ENCODE results near the gene PAPPA.

PAPPA gene, protein sequence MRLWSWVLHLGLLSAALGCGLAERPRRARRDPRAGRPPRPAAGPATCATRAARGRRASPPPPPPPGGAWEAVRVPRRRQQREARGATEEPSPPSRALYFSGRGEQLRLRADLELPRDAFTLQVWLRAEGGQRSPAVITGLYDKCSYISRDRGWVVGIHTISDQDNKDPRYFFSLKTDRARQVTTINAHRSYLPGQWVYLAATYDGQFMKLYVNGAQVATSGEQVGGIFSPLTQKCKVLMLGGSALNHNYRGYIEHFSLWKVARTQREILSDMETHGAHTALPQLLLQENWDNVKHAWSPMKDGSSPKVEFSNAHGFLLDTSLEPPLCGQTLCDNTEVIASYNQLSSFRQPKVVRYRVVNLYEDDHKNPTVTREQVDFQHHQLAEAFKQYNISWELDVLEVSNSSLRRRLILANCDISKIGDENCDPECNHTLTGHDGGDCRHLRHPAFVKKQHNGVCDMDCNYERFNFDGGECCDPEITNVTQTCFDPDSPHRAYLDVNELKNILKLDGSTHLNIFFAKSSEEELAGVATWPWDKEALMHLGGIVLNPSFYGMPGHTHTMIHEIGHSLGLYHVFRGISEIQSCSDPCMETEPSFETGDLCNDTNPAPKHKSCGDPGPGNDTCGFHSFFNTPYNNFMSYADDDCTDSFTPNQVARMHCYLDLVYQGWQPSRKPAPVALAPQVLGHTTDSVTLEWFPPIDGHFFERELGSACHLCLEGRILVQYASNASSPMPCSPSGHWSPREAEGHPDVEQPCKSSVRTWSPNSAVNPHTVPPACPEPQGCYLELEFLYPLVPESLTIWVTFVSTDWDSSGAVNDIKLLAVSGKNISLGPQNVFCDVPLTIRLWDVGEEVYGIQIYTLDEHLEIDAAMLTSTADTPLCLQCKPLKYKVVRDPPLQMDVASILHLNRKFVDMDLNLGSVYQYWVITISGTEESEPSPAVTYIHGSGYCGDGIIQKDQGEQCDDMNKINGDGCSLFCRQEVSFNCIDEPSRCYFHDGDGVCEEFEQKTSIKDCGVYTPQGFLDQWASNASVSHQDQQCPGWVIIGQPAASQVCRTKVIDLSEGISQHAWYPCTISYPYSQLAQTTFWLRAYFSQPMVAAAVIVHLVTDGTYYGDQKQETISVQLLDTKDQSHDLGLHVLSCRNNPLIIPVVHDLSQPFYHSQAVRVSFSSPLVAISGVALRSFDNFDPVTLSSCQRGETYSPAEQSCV (N-terminal part only)

DNA sequence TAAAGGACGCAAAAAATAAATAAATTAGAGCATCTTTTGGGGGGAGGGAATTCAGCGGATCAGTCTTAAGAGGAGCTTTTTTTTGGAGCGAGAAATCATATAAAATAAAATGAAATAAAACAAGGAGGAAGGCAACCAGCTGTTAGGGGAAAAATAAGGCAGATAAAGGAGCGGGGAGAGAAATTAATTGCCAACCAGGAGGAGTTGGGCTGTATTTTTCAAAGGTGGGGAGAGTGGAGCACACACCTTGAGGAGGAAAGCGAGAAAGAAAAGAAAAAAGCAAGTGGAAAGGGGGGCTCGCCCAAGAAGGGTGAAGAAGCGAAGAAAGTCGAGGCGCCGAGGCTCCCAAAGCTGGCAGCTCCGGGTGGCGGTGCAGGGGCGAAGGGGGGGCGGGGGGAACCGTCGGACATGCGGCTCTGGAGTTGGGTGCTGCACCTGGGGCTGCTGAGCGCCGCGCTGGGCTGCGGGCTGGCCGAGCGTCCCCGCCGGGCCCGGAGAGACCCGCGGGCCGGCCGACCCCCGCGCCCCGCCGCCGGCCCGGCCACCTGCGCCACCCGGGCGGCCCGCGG is at the start of gene PAPPA:
Gene PAPPA (plus strand): TSS at position 27 of the 569 bp plus-strand sequence. CDS start 382 bp downstream, at position 409.
- peak within 1 kb of the TSS; percentile 51 for H3K4me3 ChIP-seq (ENCODE audit: low read depth, low read length)

GRCh38 chr9:116103976-116104820 is 49.4 kb upstream of the PAPPA start:
- H3K4me3 ChIP-seq (ENCODE audit: low read depth, low read length): no peak overlapping the region

- H3K4me3 ChIP-seq (ENCODE audit: low read depth, low read length): no peak overlapping the region
These were observed 41.4 kb upstream of the PAPPA start for GRCh38 chr9:116112236-116112635.

GRCh38 chr9:116115761-116116353 is 37.7 kb upstream of the PAPPA start:
- H3K4me3 ChIP-seq (ENCODE audit: low read depth, low read length): no peak overlapping the region

GRCh38 chr9:116116393-116116792 is 37.2 kb upstream of the PAPPA start:
- no peak overlapping the region for H3K4me3 ChIP-seq (ENCODE audit: low read depth, low read length)

DNA sequence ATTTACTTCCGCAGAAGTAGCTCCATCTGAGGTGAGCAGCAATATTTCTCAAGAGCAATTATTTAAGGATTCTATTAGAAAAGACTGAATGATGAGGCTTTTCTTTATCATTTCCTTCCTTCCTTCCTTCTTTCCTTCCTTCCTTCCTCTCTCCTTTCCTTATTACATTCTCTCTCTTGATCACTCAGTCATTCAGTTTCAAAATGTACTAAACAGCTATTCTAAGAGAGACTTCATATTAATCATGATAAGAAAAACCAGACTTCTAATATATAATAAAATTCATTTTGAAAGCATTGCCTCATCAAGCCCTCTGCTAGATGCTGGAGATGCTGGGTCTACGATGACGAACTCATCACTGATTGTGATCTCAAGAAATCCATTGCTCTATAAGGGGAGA is 30.4 kb upstream of the PAPPA start:
- no peak overlapping the region for H3K4me3 ChIP-seq (ENCODE audit: low read depth, low read length)

- no peak overlapping the region for H3K4me3 ChIP-seq (ENCODE audit: low read depth, low read length)
These were observed 29.0 kb upstream of the PAPPA start for GRCh38 chr9:116124472-116125040.

DNA sequence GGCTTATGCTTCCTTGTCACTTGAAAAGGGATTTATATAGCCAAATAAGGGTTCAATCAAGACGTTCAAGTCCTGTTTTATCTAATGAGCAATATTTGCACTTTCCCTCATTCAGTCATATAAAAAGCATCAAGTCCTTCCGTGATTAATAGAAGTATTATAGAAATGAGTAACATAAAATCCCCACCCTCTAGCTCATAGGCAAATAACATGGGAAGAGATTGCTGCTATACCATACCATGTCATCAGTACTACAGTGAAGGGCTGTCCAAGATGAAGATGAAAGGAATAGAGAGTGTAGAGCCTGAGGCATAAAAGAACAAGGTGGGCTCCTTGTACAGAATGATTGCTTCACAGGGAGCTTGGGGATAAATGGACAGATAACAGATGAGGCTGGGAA is 20.4 kb upstream of the PAPPA start:
- no peak overlapping the region for H3K4me3 ChIP-seq (ENCODE audit: low read depth, low read length)

DNA sequence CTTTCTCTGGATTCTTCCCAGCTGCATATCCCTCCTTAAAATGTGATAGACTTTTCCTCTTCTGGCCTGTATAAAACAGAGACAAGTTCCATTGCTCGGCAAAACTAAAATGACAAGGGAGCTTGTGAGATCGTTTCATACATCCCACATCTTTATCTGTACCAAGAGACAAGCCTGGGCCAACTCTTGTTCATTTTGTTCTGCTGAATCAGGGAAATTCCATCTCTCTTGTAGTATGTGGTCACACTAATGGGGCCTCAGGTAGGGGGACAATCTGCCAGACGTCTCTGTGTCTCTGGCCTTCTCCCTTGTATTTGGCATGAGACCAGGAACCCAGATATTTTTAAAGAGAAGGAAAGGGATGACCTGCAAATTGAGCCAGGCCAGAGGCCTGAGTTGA is 18.6 kb upstream of the PAPPA start:
- no peak overlapping the region for H3K4me3 ChIP-seq (ENCODE audit: low read depth, low read length)

GRCh38 chr9:116137010-116137409 is 16.6 kb upstream of the PAPPA start:
- H3K4me3 ChIP-seq (ENCODE audit: low read depth, low read length): no peak overlapping the region

GRCh38 chr9:116137581-116137980 is 16.0 kb upstream of the PAPPA start:
- H3K4me3 ChIP-seq (ENCODE audit: low read depth, low read length): no peak overlapping the region

- H3K4me3 ChIP-seq (ENCODE audit: low read depth, low read length): no peak overlapping the region
These were observed 11.6 kb upstream of the PAPPA start for GRCh38 chr9:116141864-116142561.

GRCh38 chr9:116142706-116143492 is 10.7 kb upstream of the PAPPA start:
- H3K4me3 ChIP-seq (ENCODE audit: low read depth, low read length): no peak overlapping the region

GRCh38 chr9:116144038-116144437 is 9.6 kb upstream of the PAPPA start:
- no peak overlapping the region for H3K4me3 ChIP-seq (ENCODE audit: low read depth, low read length)

DNA sequence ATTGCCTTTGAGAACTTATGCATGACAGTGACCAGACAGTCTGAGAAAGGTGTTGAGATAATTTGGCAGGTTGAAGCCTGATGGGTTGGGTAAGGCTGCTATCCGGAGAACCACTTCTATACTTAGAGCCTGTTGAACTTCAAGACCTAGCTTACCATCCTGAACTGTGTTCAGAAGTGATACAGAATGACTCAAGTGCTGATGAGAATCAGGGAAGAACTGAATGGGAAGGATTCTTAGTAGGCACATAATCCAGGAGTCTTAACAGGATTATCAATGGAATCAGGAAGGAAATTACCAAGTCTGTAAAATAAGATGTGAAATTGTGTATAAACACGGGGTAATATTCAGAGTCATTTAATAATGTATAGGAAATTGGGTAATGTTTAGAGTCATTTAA is 9.0 kb upstream of the PAPPA start:
- H3K4me3 ChIP-seq (ENCODE audit: low read depth, low read length): no peak overlapping the region

GRCh38 chr9:116145036-116145435 is 8.6 kb upstream of the PAPPA start:
- no peak overlapping the region for H3K4me3 ChIP-seq (ENCODE audit: low read depth, low read length)

DNA sequence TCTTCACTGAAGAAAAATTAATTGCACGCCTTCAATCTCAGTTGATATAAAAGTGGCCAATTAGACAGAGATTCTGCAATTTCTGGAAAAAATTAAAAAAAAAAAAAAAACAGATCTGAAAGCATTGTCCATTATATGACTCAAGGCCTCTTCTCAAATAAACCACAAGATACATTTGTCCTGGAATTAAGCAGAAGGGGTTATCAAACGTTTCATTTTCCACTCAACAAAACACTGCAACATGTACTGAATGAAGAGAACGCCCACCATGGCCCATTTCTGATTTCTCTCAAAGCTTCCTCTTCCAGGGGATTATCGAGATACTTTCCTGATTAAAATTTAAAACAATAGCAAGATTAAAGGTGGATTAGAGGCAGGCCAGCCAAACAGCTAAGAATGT is 5.8 kb upstream of the PAPPA start:
- no peak overlapping the region for H3K4me3 ChIP-seq (ENCODE audit: low read depth, low read length)

- H3K4me3 ChIP-seq (ENCODE audit: low read depth, low read length): no peak overlapping the region
These were observed 3.7 kb upstream of the PAPPA start for GRCh38 chr9:116149844-116150243.

Measured in iPS-11a (cell line).